HG02884 (cell line): ENCODE measurements around the gene SGK1.
A peak's percentile ranks its signal among the peaks of the same experiment; 100 is the strongest.
"Not testable (repeated sequence)": the region's sequence is repeated elsewhere in the genome, so short reads cannot be mapped to it uniquely, and the experiment has no call there.

Experiments used
- ATAC-seq: cut with Tn5 transposase; IDR thresholded peaks from one replicate; pipeline ENCODE4 v1.9.1; 2021; ENCODE audit warnings: mild to moderate bottlenecking, moderate library complexity; ENCODE audit not compliant: unreplicated experiment

Gene SGK1

DNA sequence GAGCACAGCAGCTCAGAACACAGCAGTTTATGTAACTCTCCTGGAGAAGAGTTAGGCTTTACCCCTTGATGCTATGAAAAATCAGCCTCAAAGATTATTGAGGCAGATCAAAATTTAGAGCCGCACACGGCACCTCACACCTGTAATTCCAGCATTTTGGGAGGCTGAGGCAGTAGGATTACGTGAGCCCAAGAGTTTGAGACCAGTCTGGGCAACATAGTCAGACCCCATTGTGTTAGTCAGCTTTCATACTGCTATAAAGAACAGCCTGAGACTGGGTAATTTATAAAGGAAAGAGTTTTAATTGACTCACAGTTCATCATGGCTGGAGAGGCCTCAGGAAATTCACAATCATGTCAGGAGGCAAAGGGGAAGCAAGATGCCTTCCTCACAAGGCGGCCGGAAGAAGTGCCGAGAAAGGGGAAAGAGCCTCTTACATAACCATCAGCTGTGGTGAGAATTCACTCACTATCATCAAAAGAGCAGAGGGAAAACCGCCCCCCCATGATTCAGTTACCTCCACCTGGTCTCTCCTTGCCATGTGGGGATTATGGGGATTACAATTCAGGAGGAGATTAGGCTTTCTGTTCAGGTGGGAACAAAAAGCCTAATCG lies 87.7 kb downstream of the SGK1 start:
- ATAC-seq = no peak

DNA sequence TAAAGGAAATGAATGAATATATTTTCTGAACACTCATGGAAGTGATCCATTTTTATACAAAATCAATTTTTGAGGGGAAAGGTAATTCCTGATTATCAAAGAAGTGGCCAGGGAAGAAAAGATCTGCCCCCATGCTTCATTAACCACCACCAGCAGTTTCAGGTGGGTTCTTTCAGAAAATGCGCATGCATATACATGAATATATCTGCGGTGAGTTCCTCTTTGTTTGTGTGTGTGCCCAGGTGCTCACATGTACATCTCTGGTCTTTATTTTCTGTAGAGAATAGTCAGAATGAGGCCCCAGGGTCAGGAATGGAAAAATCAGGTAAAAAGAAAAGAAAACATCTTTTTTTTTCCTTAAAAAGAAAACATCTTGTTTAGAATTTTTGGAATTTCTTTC lies 88.4 kb downstream of the SGK1 start:
- ATAC-seq = no peak

DNA sequence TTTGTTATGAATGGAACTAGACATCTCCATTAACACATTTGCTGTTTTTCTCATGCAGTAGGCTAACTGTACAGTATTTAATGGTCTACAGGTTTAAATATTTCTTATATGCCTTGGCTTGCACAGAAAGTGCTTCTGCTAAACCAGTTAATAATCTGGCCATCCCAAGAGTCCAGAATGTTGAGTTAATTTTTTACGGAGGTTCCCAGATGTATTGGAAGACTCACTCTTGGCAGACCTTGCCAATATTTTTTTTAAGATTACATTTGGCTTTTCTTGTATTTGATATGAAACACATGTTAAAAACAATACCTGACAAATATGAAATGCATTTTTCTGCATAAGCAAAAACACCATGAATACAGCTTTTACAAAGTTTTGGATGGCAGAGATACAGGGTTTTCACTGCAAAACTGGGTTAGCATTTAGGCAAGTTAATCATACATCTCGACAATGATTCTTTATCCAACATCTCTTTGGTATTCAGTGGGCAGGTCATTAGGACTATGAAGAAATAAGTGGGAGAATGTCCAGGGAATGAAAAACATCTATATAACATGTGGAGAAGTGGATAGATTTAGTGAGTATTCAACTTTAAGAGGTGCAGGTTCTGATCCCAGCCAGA lies 94.0 kb downstream of the SGK1 start:
- no peak for ATAC-seq

DNA sequence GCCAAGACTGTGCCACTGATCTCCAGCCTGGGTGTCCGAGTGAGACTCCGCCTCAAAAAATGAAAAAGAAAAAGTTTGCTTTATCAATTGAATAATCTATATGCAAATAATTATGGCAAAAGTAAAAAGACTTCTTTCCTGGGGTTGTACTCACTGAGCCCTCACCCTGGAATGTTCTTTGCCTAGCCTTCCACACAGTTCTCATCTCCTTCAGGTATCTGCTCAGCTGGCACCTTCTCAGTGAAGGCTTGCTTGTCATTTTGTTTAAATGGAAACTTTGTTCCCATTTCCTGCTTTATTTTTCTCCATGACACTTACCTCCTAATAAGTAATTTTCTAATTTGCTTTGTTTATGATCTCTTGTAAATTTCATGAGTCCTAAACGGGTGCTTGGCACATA lies 96.7 kb downstream of the SGK1 start:
- no peak for ATAC-seq

DNA sequence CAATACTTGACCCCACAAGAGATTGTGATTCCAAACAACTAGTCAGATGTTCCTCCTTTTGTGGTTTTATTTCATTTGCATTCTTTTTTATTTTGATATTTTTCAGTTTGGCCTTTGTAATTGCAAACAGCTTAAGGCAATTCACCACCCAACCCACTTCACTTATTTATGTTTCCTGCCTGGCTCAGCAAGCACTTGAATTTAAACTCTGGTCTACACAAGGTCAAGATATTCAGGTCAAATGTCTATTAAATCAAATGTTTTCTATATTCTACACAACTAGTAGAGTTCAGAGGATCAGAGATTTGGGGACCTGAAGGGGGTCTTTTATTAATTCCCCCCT lies 100.1 kb downstream of the SGK1 start:
- no peak for ATAC-seq

DNA sequence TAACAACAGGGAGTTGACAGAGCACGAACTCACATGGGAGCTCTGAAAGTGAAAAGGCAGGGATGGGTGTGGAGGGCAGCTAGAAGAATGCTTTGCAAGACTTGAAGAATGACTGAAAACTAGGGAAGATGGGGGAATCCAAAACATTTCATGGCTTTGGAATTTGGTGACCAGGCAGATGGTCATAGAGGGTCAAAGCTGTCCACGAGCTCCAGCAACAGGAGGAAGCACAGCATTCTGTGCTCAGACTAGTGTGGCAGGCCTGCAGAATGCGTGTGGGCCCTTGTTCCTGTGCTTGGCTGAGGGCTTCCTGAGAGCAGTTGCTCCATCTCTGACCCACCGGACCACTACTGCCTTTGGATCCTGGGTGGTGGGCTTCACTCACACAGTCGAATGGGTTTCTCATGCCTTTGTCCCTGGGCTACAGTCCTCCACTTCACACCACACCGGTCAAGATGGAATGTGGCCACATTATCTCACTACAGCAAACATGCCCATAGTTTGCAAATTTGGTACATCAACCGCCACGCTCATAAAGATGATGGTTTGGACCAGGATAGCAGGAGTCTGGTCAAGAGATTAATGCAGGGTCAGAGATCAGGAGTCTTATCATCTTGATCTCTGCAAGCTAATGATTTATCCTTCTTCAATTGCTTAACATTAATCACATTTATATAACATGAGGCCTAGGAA lies 100.7 kb downstream of the SGK1 start:
- no peak for ATAC-seq

DNA sequence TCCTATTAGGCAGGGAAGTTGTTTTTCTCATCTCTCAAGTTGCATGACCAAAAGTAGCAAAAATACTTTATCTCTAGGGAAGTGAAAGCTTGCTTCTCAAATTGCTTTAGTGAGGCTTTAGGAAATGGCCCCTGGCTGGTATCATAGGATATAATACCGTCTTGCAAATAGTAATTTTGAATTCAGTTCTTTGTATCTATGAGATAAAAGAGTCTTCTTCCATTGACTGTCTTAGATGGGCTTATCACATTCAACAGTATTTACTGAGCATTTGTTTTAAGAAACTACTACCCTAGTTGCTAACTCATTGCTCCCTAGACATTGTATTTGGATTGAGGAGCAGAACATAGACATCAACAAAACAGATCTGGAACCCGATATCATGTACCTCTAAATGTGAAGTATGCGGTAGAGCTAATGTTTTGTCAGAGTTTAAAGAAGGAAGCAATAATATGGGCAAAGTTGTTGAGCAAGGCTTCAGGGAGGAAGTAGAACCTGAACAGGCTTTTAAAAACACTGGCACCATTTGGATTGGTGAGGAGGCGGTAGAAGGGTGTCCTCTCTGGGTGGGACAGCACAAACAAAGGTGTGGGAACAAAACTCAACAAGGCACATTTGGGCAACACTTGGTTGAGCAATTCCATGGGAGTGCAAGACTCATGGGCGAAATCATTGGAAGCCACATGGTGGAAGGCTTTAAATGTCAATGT lies 101.5 kb downstream of the SGK1 start:
- ATAC-seq = no peak

DNA sequence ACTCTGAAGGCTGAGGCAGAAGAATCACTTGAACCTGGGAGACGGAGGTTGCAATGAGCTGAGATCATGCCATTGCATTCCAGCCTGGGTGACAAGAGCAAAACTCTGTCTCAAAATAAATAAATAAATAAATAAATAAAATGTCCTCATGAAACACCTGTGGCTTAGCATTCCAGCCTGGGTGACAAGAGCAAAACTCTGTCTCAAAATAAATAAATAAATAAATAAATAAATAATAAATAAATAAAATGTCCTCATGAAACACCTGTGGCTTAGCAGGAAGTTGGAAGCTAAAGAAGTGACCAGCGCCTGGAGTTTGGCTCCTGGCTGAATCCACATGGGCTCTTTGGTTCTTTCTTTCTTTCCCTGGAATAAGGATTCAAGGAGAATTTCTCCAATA lies 104.5 kb downstream of the SGK1 start:
- not testable (repeated sequence) for ATAC-seq

DNA sequence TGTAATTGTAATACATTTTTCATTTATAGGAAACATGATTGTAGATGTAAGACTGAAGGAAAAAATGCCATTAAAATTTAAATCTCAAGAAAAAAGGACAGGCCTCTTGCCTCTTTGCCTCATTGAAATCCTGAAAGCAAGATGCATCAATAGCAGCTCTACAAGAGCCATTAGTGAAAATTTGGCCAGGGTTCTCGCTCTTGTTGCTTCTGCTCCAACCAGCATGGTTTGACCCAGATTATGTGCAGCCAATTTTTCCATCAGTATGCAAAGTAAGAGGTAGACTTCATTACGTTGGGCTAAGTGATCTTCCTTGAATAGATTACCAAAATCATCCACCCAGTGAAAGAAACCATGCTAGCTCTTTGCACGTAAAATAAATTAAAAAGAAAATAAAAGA lies 106.6 kb downstream of the SGK1 start:
- no peak for ATAC-seq

DNA sequence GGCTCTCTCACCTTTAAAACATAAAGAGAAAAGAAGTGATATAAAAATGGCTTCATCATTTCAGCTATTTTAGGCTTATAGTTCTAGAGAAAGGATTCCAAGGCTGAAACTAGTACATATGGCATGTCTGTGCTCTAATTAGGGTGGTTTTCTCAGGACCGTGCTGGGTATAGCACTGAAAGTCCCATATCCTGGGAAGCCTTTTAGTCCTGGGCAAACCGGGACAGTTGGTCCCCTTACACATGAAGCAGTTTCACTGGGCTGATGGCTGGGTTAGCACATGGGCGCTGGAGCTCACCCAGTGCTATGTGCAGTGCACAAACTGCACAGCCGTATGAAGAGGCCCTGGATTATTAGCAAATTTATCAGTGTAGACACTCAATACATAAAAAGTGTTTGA lies 110.5 kb downstream of the SGK1 start:
- ATAC-seq = no peak

DNA sequence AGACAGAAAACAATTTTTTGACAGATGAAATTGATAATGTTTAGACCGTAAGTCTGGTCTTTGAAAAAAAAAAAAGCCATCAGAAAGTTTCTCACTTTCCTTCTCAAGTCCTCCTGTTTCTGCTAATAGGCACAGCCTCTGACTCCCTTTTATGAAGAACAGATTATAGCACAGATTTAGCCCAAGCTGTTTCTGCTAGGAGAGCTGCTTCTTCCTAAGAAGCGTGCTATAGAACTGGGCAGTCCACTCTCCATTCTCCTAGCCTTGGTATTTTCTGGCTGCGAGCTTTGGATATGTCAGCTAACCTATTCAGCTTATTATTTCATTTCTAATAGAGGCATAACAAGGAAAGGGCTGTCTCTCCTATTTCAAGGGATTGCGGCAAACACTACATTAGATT lies 112.5 kb downstream of the SGK1 start:
- ATAC-seq = no peak

DNA sequence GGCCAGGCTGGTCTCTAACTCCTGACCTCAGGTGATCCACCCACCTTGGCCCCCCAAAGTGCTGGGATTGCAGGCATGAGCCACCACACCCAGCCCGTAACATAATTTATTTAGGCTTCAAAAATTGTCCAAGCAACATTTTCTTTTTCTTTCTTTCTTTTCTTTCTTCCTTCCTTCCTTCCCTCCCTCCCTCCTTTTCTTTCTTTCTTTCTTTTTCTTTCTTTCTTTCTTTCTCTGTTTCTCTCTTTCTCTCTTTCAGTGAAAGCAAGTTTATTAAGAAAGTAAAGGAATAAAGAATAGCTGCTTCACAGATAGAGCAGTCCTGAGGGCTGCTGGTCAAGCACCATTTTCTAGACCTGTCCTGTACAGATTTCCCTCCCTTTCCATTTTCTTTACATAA lies 113.2 kb downstream of the SGK1 start:
- not testable (repeated sequence) for ATAC-seq

DNA sequence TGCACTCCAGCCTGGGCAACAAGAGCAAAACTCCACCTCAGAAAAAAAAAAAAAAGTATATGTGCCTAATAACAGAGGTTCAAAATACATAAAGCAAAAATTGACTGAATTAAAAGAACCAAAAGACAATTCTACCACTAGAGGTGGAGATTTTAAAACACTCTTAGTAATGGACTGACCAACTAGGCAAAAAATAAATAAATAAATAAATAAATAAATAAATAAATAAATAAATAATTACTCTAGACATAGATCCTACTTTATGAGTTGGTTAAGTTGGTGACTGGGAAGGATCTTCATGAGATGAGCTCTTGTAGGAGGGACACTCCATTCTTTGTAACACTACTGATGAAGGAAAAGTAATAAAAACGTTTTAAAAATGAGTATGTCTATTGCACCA lies 113.9 kb downstream of the SGK1 start:
- no peak for ATAC-seq

DNA sequence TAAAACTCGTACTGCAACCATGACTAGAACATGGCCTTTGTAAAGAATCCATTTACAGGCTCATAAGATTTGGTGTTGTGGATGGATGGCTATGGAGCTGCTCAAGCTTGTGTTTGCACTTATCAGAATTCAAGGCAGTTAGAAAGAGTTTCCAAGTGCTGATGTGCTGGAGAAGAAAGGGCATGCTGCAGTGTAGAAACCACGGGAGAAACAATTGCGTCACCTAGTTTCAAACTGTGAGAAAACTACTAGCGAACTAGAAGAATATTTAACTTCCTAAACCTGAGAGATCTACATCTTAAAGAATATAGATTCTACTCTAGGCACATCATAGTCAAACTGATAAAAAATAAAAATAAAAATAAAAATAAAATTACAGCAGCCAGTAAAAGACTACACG lies 116.2 kb downstream of the SGK1 start:
- ATAC-seq = no peak

DNA sequence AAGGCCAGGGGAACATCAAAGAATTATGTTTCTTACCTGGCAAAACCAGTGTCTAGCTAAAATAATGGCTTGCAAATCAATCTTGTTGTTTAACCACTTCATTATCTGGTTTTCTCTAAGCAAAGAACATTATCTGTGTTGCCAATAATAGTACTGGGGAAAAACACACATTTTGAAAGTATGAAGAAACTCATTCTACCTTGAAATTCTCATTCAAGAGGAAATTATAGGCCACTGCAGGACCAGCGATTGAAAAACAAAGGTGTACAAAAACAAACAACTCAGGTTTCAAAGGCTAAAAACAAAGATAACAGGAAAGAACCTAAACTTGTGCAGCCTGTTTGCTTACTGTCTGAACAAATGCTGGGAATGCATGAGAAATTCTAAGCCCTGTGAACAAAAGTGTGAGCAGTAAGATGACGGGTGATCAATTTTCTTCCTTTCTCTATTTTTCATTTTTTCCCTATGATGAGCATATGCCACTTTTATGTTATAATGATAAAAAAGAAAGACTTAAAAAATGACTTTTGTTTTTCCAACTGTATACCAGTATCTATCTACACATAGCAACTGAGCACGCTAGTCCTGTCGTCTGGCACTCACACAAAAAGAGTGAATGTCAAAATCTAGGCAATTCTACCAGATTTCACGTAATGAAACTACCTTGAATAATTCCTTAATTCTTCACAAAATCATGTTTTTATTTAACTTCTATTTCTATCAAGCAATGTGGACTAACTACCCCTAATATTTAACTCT lies 117.9 kb downstream of the SGK1 start:
- ATAC-seq = no peak

DNA sequence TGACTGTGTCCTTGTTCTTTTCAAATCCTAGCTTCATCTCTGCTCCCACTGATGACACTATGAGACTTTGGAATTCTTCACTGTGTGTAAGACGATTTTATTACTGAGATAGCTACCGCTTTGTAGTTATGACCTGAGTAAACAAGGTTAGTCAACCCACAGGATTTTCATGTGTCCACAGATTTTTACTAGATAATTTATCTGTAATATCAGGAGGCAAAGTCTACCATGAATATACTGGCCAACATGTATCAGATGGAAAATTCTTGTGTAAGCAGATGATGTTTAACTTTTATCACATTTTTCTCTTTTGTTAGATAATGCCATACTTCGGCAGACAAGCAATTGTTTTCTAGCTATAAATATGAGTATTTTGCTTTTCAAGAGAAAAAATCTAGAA lies 119.8 kb downstream of the SGK1 start:
- no peak for ATAC-seq

DNA sequence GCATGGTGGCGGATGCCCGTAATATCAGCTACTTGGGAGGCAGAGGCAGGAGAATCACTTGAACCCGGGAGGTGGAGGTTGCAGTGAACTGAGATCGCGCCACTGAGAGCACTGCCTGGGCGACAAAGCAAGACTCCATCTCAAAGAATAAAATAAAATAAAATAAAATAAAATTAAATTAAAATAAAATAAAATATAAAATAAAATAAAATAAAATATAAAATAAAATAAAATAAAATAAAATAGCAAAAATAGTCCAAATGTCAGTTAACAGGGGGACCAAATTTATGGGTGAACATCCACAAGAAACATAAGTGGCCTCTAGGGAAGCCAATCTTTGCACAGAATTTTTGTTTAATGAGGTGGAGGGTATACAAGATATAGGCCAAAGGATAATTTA lies 120.2 kb downstream of the SGK1 start:
- ATAC-seq = not testable (repeated sequence)

DNA sequence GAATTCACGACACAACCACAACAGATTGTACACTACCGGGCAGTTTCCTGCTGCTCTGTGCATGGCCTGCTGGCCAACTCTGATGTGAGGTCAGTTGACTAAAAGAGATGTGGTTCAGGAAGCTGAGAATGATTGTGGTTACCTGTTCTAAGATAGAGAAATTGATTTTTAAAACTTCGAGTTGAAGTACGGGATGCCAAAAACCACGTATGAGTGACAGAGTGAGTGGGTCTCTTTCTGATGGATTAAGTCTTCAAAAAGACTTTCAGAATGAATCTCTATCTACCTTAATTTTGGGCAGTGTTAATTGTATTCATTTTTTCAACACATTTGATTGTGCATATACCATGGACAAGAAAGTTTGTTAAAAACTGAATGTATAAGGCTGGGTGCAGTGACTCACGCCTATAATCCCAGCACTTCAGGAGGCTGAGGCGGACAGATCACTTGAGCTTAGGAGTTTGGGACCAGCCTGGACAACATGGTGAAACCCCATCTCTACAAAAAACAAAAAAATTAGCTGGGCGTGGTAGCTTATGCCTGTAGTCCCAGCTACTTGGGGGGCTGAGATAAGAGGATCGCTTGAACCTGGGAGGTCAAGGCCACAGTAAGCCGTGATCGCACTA lies 121.2 kb downstream of the SGK1 start:
- ATAC-seq = peak; percentile 59

DNA sequence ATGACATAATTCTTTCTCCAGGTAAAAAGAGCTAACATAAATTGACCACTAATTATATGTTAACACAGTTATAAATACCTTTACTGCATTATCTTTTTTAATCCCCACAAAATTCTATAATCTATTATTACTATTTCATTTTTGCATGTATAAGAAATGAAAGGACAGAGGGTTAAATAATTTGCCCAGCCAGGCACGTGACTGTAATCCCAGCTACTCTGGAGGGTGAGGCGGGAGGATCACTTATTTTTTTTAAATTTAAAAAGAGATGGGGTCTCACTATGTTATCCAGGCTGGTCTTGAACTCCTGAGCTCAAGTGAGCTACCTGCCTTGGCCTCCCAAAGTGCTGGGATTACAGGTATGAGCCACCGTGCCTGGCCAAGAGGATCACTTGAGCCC lies 121.9 kb downstream of the SGK1 start:
- no peak for ATAC-seq

DNA sequence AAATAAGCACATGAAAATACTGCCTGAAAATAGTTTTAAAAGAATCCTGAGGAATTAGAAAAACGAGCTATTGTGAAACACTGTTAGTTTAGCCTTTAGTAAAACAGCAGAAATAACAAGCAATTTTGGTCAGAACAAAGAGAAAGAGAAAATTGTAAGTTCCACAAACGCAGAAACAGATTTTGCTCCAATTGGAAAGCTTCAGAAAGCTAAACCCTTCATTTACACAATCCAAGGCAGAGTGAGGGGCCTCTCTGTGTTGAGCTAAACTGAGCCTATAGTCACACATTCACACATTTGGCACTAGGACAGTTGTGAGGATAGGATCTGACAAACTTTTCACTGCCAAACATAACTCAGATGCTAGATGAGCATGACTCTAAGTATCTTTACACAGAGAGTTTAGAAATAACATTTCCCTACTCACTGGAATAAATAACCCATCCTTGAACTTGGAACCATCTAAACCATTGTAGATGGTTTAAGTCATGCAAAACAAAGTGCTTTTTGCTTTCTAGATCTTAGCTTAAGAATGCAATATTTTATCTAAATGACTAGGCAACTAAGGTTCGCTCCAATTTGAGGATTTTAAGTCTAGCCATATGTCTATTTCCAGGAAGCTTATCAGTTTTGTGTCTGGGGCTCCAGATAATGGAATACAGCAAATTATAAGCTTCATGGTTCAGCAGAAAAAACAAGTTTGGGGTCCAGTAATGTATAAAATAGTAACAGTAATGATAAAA lies 122.6 kb downstream of the SGK1 start:
- no peak for ATAC-seq
